ENCODE data around the gene NFAT5.

Gene NFAT5

DNA sequence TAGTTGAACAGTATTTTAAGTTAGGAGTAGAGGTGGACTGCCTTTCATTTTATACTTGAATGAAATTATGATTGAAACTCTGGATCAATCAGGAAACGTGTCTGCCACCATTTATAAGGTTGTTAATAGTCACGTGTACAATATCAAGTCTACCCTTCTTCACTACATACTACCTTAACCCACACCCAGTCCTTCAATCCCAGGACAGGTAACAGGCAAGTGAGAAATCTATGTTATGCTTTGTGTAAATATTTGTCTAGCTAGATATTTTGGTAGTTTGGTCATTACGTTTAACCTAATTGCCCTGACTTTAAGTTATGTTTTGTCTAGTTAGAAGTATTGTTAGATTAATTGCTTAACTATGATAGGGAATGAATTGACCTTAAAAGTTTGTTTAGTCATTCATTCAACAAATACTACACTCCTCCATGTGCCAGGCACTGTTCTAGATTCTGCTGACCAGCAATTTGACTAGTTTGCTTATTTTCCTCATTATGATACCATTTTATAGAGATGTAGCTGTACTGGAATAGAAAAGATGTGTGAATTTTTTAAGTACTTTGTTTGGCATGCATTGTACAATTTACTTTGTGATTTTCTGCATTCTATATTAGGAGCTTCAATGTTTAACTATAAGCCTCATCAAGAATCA is 88.6 kb downstream of the NFAT5 start:
- DNase-seq: no peak

DNA sequence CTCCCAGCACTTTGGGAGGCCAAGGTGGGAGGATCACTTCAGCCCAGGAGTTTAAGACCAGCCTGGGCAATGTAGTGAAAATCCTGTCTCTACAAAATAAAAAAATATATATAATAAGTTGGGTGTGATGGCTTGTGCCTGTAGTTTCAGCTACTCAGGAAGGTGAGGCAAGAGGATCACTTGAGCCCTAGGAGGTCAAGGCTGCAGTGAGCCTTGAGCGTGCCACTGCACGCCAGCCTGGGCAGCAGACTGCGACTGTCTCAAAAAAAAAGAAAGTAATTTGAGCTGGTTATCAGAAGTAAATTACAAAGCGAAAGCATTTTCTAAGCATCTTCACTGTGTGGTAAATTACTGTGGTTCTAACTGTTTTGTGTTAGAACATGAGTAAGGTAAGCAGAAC is 94.4 kb downstream of the NFAT5 start:
- DNase-seq: no peak

DNA sequence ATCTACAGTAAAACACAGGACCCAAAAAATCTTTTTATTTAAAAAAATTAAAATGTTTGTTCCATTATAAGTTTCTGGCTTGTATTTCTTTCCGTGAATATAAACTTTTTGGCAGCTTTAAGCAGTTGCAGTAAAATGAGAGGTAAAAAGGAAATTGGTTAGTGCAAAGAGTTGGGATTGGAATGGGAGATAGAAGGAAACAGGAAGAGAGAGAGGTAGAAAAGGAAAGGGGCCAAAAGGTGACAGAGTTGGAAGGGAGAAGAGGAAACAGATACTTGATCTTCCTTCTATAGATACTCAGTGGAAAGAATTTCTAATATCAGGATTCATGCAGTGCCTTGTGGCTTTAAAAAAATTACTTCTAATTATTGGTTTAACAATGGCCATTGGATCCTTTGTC is 97.1 kb downstream of the NFAT5 start:
- no peak for DNase-seq

DNA sequence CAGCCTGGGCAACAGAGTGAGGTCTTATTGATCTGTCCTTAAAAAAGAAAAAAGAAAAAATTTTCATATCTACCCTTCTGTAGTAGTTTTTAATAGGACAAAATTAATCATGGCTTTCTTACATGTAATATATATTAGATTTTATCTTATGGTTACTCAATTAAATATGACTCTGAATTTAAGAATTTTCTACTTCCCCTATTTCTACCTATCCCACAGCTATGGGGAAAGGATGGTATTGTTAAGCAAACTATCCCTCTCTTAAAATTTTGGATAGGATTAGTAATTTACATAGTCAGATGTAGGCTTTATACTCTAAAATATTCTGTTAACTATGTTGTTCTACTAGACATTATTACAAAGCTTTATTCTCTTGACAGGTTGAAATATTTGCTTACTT is 98.1 kb downstream of the NFAT5 start:
- no peak for DNase-seq

DNA sequence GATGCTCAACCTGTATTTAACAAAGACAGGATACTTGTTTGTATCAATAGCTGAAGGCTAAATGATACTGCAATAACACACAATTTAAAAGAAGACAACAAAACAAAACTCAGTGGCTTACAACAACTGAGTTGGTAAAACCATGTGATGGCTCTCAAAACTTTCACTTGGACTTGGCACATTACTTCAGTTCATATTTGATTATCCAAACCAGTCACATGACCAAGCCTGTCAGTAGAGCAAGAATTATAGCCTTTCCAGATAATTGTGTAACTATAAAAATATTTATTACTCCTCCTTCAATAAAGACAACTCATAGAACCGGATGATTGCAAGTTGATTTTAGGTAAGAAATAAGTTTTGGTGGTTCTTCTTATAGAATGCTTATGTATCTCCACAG is 103.8 kb downstream of the NFAT5 start:
- no peak for DNase-seq

DNA sequence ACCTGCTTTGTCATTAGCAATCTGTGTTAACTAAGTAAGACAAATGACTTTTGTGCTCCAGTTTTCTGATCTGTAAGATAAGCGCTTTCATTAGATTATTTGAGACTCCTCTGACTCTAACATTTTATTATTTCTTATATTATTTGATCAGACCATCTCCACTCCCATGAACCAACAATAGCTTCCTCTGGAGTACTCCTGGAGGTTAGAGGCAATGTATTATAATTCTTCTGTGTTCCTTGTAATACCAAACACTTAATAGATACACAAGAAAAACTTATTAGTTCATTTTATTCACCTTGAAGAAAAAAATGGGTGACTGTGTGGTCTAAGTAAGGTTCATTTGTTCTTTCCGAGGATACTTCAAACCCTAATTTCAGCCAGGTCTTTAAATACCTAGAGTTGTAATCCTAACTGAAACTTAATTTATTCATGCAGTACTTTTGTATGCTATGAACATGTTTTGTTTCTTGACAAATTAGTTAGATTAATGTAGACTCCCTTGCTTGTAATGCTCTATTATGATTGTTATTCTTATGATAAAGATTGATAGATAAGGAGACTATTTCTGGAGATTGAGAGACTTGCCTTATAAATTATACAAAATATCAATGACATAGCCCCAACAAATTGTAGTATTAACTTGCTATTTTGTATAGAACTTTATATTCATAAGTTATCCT is 106.7 kb downstream of the NFAT5 start:
- no peak for DNase-seq

DNA sequence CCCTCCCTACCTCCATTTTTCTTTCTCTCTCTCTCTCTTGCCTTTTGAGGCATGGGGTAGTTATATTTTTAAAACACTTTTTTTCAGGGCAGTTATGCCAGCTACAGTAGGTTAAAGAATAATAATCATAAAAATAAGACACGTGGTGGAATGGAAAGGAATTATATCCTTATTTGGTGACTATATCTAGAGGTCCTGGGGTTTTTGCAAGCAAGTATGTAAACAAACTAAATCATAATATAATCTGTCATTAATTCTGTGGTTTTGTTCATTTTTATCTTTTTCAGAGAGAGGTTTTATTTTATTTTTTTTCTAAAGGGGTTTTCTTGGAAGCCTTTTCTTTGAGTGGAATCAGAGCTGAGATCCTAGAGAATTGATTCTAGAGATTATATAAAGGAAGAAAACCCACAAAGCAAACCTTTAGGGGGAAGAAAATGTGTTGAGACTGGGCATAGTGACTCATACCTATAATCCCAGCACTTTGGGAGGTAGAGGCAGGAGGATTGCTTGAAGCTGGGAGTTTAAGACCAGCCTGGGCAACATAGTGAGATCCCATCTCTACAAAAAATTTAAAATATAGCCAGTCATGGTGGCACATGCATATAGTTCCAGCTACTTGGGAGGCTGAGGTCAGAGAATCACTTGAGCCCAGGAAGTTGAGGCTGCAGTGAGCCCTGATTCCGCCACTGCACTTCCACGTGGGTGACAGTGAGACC is 107.4 kb downstream of the NFAT5 start:
- no peak for DNase-seq

DNA sequence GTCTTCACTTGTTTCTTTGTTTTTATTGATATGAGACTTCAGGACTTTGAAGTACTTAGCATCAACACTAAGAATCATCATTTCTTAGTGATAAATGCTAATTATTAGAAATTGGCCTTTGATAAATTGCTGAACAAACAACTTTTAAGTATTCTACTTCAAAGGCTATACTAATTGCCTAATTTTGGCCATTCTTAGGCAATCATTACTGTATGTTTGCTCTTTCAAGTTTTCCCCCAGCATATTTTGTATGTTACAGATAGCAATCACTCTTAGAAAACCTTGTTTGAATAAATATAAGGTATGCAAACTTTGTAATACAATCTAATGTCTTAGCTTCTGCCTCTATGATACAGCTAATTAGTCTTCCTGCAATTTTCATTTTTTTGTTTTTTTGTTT is 114.6 kb downstream of the NFAT5 start:
- no peak for DNase-seq

DNA sequence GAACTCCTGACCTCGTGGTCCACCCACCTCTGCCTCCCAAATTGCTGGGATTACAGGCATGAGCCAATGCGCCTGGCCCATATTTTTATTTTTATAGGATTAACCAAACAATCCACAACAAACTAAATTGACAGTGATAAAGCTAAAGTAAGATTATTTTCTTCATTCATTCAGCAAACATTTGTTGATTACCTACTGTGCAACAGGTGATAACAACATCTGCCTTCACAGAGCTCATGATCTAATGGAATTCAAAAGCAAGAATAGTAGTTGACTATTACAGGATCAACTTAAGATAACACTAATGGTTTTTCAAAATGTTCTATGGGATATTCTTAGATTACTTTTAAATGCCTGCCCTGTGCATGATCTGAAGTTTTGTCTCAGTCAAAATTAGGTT is 122.8 kb downstream of the NFAT5 start:
- no peak for DNase-seq

DNA sequence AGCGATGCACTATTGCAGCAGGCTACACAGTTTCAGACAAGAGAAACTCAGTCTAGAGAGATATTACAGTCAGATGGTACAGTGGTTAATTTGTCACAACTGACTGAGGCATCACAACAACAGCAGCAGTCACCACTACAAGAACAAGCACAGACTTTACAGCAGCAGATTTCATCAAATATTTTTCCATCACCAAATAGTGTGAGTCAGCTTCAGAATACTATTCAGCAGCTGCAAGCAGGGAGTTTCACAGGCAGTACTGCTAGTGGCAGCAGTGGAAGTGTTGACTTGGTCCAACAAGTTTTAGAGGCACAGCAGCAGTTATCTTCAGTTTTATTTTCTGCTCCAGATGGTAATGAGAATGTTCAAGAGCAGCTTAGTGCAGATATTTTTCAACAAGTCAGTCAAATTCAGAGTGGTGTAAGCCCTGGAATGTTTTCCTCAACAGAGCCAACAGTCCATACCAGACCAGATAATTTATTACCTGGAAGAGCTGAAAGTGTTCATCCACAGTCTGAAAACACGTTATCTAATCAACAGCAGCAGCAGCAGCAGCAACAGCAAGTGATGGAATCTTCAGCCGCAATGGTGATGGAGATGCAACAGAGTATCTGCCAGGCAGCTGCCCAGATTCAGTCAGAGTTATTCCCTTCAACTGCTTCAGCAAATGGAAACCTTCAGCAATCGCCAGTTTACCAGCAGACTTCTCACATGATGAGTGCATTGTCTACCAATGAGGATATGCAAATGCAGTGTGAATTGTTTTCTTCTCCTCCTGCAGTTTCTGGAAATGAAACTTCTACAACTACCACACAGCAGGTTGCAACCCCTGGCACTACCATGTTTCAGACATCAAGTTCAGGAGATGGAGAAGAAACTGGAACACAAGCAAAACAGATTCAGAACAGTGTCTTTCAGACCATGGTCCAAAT is 126.5 kb downstream of the NFAT5 start:
- no peak for DNase-seq

DNA sequence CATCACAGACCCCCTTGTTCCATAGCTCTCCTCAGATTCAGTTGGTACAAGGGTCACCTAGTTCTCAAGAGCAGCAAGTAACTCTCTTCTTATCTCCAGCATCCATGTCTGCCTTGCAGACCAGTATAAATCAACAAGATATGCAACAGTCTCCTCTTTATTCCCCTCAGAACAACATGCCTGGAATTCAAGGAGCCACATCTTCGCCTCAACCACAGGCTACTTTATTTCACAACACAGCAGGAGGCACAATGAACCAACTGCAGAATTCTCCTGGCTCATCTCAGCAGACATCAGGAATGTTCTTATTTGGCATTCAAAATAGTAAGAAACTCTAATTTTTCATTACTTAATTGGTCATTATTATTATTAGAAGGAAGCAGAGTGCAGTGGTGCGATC is 128.2 kb downstream of the NFAT5 start:
- DNase-seq: no peak

DNA sequence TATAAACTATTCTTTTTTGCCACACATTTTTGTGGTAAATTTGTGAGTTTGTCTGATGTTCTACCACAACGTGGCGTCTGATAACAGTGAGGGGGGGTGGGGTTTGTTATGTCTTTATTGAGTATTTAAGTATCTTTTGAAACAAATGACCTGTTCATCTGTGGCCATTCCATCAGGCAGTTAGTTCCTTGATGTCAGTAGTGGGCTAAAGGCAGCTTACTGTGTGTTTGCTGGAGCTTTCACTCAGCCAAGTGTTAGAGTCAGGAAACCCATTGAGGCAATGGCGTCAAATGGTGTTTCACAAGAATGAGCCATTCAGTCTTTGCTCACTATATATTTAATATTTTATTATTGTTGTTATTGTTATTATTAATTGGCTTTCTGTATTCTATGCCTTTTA is 132.6 kb downstream of the NFAT5 start:
- no peak for DNase-seq

DNA sequence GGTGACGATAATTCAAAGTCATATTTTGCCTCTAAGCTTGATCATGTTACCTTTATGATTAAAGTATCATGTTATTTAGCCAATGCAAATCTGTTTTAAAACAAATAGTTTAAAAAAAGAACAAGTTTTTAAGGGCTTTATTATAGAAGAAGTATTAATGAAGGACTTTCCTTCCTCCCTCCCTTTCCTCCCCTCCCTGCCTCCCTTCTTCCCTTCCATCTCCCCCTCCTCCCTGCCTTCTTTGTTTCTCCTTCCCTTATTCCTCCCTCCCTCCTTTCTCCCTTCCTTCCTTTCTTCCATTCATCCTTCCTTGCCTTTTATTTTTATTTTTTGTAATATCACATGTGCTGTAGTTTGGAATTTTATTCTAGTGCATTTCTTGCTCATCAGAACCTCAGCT is 134.1 kb downstream of the NFAT5 start:
- no peak for DNase-seq

DNA sequence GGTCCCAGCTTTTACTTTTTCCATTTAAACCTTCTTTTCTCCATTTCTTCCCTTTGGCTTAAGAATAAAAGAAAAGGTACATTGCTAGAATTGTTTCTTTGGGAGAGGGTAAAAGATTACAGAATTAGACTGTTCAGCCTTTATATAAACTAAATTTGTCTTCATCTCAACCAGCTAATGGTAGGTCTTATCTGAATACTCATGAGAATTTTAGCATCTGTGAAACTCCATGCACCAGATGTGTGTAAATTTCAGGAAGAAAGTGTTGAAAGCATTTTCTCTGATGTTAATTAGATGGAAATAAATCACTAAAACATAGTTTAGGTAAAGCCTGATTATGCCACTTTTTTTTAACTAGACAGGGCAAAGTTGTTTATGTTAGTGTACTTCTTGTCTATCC is 135.7 kb downstream of the NFAT5 start:
- DNase-seq: no peak

DNA sequence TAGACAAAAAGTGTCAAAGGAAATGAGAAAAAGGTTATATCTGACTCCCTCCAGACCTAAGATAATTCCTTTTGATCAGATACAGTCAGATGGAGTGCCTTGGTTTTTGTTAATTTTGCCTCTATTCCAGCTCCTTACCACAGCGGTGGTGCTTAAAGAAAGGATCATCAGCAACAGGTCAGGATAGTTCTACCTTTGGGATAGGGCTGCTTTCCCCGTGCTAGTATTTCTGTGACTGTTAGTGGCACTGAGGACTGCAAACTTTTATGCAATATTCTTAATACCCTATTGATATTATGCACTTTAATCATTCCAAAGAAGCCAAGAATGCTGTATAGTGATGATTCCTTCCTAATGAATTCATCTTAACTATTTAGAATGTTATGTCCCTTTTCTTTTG is 136.1 kb downstream of the NFAT5 start:
- DNase-seq: no peak

DNA sequence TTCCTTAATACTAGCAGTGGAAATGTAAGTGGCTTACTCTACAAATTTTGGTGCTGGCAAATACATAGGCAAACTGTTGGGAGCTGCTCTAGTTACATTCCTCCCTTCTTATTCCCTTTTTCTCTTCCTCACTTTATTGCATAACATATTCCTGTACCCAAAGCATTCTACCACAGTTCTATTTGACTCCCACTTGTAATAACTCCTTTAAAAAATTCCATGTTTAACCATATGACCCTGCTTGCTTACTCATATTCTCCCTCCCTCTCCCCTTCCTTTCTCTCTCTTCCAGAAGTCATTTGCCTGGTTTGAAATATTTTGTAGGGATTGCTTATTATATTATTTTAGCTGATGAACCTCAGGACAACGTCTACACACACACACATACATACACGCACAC is 137.9 kb downstream of the NFAT5 start:
- DNase-seq: no peak

DNA sequence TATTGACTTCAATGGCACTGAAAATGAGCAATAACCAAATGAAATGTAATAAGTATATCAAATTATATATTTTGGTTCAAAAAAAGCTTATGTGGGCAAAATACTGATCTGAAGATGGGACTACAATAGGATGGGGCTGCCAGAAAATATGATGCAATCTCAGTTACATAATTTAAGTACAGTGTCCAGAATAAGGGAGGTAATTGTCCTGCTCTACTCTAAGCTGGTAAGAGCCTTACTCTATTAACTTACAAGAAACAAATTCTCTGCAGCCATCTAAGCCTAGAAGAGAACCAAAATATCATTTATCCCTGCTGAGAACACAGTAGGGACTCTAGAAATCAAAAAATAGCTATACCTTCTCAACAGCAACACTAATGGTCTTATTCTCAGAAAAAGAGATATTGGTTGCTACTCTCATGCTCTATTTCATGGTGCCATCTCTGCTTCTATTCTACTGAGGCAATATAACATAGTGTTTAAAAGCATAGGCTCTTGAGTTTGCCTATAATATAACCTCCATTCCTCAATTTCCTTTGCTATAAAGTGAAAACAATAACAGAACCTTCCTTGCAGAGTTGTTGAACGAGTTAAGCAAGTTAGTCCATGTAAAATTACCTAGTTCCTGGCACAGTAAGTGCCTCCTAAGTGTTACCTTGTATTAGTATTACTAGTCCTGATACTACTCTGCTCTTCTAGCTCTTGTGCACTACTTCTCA is 140.6 kb downstream of the NFAT5 start:
- no peak for DNase-seq

DNA sequence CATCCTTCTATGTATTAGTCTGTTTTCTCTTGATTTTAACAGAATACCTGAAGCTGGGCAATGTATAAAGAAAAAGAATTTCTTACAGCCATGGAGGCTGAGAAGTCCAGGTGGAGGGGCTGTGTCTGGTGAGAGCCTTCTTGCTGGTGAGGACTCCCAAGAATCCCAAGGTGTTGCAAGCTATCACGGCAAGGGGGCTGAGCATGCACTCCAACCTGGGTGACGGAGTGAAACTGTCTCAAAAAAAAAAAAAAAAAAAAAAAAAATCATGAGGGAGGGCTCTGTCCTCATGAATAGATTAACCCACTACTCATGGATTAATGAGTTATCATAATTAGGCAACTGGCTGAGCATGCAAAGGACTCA is 141.2 kb downstream of the NFAT5 start:
- no peak for DNase-seq

DNA sequence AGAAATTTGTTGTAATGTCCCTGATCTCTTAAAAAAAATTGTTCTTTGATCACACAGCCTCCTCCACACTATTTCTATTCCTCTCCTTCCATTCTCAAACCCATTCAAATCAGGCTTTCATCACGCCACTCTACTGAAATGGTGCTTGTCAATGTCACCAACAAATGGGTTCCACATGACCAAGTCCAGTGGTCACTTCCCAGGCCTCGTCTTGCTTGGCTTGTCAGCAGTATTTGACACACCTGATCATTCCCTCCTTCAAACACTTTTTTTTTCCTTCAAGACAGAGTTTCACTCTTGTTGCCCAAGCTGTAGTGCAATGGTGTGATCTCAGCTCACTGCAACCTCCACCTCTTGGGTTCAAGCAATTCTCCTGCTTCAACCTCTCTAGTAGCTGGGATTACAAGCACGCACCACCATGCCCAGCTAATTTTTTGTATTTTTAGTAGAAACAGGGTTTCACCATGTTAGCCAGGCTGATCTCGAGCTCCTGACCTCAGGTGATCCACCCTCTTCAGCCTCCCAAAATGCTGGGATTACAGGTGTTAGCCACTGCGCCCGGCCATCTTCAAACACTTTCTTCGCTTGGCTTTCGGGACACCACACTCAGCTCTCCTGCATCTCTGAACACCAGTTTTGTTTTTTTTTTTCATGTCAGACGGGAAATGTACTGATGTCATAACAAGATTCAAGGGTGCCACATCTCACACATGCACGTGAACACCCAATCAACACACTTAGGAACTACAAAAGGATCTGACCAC is 142.3 kb downstream of the NFAT5 start:
- no peak for DNase-seq

DNA sequence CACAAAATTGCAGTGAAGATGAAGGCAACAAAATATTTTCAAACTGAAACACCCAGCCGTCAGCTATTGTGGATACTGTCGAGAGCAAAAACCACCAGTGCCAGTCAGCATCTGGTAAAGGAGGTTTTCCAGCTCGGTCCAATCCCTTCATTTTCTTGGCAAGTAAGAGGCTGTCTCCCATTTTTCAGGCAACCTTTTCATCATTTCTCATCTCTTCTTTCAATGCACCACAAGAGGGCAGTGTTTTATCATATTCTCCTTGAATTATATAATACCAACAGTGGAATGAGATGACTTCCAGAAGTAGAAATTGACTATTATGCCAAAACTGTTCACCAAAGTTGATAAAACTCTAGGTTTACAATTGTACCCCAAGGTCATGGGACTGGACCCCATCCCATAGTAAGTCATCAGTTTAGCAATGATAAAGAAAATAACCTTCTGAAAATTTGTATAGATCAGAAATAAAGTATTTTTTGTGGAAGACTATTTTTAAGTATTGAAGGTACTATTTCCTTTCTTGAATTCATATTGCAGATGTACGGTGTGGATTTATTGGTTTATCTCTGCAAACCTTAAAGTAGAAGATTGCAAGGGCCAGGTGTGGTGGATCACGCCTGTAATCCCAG is 143.8 kb downstream of the NFAT5 start:
- peak; percentile 55 for DNase-seq

DNA sequence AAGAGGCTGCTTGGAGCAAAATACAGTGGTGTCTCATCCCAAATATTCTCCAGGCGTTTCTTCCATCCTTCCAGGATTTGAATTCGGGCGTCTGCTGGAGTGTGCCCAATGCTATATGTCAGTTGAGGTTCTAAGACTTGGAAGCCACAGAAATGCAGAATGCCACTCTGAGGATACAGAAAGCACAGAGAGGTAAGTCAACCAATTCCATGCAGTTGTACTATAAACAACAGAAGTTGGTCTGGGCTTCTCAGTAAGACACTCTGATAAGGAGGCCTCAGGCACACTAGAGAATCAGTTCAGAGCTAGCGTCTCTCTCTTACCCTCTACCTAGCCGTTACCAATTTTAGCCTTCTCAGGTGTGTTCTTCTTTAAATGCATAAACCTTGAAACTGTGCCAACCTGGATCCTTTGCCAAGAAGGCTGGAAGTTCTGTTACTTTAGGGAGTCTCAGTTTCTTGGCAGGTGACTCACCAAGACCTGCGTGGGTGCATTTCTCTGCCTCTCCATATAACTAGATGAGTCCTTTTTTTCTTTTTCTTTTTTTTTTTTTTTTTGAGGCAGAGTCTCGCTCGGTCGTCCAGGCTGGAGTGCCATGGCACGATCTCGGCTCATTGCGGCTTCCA is 145.5 kb downstream of the NFAT5 start:
- DNase-seq: no peak
